ENCODE measurements around the gene TCTN2. TPM values are rescaled to one million over a fixed set of nuclear protein-coding genes. Genes with fewer than 3 reads are reported as not detected.

Gene TCTN2
- total and polyA plus RNA-seq, 10 of the 15 experiments (the other 5 are each of a cell fraction or from before 2014, with no cell fraction given) = 0.55 to 5.5 (median 3.3) TPM

DNA sequence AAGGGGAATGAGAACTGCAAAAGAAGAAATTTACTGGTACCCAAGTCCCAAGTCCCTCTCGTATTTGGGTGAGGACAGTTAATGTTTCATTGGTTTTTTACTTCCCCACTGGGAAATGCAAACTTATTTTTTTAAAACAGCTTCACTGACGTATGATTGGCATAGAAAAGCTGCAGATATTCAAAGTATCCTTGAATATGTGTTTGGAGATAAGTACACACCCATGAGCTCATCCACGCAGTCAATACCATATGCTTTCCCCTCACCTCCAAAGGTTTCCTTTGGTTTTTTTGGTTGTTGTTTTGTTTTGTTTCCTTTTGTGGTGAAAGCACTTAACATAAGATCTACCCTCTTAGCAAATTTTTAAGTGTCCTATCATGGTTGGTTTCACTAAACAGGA lies 13.1 kb downstream of the TCTN2 start (continued):
- TF ChIP-seq, protein P1, sequence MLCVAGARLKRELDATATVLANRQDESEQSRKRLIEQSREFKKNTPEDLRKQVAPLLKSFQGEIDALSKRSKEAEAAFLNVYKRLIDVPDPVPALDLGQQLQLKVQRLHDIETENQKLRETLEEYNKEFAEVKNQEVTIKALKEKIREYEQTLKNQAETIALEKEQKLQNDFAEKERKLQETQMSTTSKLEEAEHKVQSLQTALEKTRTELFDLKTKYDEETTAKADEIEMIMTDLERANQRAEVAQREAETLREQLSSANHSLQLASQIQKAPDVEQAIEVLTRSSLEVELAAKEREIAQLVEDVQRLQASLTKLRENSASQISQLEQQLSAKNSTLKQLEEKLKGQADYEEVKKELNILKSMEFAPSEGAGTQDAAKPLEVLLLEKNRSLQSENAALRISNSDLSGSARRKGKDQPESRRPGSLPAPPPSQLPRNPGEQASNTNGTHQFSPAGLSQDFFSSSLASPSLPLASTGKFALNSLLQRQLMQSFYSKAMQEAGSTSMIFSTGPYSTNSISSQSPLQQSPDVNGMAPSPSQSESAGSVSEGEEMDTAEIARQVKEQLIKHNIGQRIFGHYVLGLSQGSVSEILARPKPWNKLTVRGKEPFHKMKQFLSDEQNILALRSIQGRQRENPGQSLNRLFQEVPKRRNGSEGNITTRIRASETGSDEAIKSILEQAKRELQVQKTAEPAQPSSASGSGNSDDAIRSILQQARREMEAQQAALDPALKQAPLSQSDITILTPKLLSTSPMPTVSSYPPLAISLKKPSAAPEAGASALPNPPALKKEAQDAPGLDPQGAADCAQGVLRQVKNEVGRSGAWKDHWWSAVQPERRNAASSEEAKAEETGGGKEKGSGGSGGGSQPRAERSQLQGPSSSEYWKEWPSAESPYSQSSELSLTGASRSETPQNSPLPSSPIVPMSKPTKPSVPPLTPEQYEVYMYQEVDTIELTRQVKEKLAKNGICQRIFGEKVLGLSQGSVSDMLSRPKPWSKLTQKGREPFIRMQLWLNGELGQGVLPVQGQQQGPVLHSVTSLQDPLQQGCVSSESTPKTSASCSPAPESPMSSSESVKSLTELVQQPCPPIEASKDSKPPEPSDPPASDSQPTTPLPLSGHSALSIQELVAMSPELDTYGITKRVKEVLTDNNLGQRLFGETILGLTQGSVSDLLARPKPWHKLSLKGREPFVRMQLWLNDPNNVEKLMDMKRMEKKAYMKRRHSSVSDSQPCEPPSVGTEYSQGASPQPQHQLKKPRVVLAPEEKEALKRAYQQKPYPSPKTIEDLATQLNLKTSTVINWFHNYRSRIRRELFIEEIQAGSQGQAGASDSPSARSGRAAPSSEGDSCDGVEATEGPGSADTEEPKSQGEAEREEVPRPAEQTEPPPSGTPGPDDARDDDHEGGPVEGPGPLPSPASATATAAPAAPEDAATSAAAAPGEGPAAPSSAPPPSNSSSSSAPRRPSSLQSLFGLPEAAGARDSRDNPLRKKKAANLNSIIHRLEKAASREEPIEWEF (IDR thresholded peaks at IDR 0.05; ENCODE audit: insufficient replicate concordance, low read depth, low read length) = no peak
- TF ChIP-seq FOS (IDR thresholded peaks at IDR 0.05; ENCODE audit: borderline replicate concordance, extremely low read depth, insufficient read length) (no peak), REST (IDR thresholded peaks at IDR 0.05; ENCODE audit: low read depth, low read length) (no peak)
